ENCODE results near the gene ACSF3.

The ACSF3 gene

GRCh38 chr16:89201439-89202377 lies 108.1 kb downstream of the ACSF3 start:
- peak; percentile 84 for DNase-seq (ENCODE audit: low spot score)

DNA sequence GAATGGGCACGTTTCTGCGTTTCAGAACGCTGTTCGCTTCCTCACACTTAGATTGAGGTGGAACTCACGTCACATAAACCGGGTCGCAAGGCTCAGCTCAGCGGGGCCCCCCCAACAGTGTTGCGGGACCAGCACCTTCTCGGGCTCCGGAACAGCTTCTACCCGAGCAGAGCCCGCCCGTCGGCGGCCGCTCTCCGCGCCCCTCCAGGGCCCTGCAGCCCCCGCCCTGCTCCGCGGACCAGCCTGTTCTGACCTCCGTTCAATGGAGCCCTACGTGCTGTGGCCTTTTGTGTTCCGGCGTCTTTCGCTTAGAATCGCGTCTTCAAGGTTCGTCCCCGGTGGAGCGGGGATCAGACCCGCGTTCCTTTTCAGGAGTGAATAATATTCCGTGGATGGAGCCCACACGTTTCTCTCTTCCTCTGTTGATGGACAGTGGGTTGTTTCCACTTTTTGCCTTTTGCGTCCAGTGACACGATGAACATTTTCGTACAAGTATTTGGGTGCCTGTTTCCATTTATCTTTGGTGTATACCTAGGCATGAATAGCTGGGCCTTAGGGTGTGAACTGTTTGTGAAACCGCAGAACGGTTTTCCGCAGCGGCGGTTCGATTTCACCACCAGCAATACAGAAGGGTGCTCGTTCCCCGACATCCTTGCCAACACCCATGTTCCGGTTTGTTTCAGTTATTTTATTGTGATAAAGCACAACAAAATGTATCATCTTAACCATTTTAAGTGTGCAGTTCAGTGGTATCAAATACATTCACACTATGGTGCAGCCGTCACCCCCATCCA lies 109.0 kb downstream of the ACSF3 start:
- DNase-seq (ENCODE audit: low spot score) = no peak
